Tibial nerve (tissue), 4 donors: ENCODE results near the gene FGFR4. TPM values are rescaled to one million over a fixed set of nuclear protein-coding genes. Genes with fewer than 3 reads are reported as not detected.

Source experiments
- DNase-seq, 2 donors: peaks; one replicate each; pipeline ENCODE4 v3.0.0-alpha.2; 2019; ENCODE audit warnings: low spot score in 2 of 2
- H3K27ac ChIP-seq, 4 donors: fragments of 200-600 bp; sonication (generic) in 3 of 4; one replicate each; pipeline ENCODE4 v1.5.1; 2017 to 2019; ENCODE audit warnings: mild to moderate bottlenecking in 1 of 4
- H3K27me3 ChIP-seq, 2 donors: fragments of 200-600 bp; sonication (generic) in 1 of 2; one replicate each; pipeline versions ENCODE4 v1.5.1 to v1.6.0; 2017 to 2019
- H3K36me3 ChIP-seq, 3 donors: fragments of 200-600 bp; sonication (generic); one replicate each; pipeline ENCODE4 v1.5.1; 2018 to 2019
- H3K4me1 ChIP-seq, 4 donors: fragments of 200-600 bp; sonication (generic) in 3 of 4; one replicate each; pipeline ENCODE4 v1.5.1; 2017 to 2019
- H3K4me3 ChIP-seq, 4 donors: fragments of 200-600 bp; sonication (generic) in 3 of 4; one replicate each; pipeline ENCODE4 v1.5.1; 2017 to 2019; ENCODE audit warnings: mild to moderate bottlenecking in 1 of 4, moderate library complexity in 1 of 4
- H3K9me3 ChIP-seq, 4 donors: fragments of 200-600 bp; sonication (generic) in 3 of 4; one replicate each; pipeline ENCODE4 v1.5.1; 2017 to 2019
- CTCF ChIP-seq, 5 experiments: fragments of 200-600 bp in 3 of 5; fragments of 450-650 bp in 2 of 5; sonication (generic) in 3 of 5; IDR thresholded peaks; one replicate each; pipeline ENCODE4 v1.5.1; 2016 to 2019; ENCODE audit warnings: antibody characterized with exemption in 5 of 5, mild to moderate bottlenecking in 3 of 5, moderate library complexity in 2 of 5
- EP300 ChIP-seq, 2 donors: sonication (generic); formaldehyde crosslinking; IDR thresholded peaks; one replicate each; pipeline ENCODE4 v1.6.1; 2017; ENCODE audit warnings: antibody characterized with exemption in 2 of 2, mild to moderate bottlenecking in 1 of 2
- POLR2A ChIP-seq, 2 donors: fragments of 450-650 bp; IDR thresholded peaks; one replicate each; pipeline ENCODE4 v1.6.1; 2017; ENCODE audit warnings: antibody characterized with exemption in 2 of 2, mild to moderate bottlenecking in 2 of 2, moderate library complexity in 2 of 2
- WGBS, 2 donors: methylation state at CpG; one replicate each; pipeline ENCODE4 v1.1.5; 2018; 5-methylcytosine and 5-hydroxymethylcytosine counted together
- total RNA-seq, 4 donors: library from RNA; depleted of rRNA; stranded (reverse); fragments of >200 nt; gene quantifications; one replicate each; pipeline ENCODE4 v1.1.0, GENCODE V29; 2016

FGFR4 gene
- total RNA-seq, 4 donors from 2014 or later = 3.3 to 60.8 (median 12.1) TPM

- peak overlapping the region; percentile 88 to 99 (median 94) for H3K27ac ChIP-seq
- DNase-seq = no peak
- peak overlapping the region; percentile 65 to 88 (median 69) for H3K4me3 ChIP-seq
- no peak for TF ChIP-seq EP300 (IDR thresholded peaks at IDR 0.05)
- TF ChIP-seq CTCF (IDR thresholded peaks at IDR 0.05) = peak in 3 of 5 experiments; percentile 15 to 36 (median 24)
- H3K4me1 ChIP-seq = peaks cover 8 to 46% (median 35%) of the 10 kb centered on the region in 4 donors
- no peaks in the 10 kb centered on the region for H3K27me3 ChIP-seq
- H3K9me3 ChIP-seq = no peaks in the 10 kb centered on the region
- 13 to 25% methylated on average over 25 to 45 of the region's 100 CpGs for WGBS, 2 donors
- peaks cover 0 to 15% (median 0%) of the 10 kb centered on the region in 3 donors for H3K36me3 ChIP-seq
These were observed 45.7 kb downstream of the FGFR4 start for GRCh38 chr5:177132136-177133095.

GRCh38 chr5:177133096-177133852, 46.6 kb downstream of the FGFR4 start, which contains the start of gene NSD1:
TSS of gene NSD1 (plus strand) at chr5:177133773. CDS start at chr5:177135104, 1,331 bp downstream.
- H3K36me3 ChIP-seq = peaks cover 0 to 22% (median 4%) of the 10 kb centered on the region in 3 donors
- H3K4me3 ChIP-seq = peak within 1 kb of the TSS; percentile 65 to 88 (median 69)
- peaks cover 8 to 54% (median 40%) of the 10 kb centered on the region in 4 donors for H3K4me1 ChIP-seq
- H3K27ac ChIP-seq = peak within 1 kb of the TSS; percentile 88 to 99 (median 94)
- DNase-seq = peak; percentile 83 to 86
- TF ChIP-seq CTCF (IDR thresholded peaks at IDR 0.05) = peak in 1 of 5 experiments; percentile 28
- TF ChIP-seq POLR2A (IDR thresholded peaks at IDR 0.05) = peak; percentile 76 to 77
- TF ChIP-seq EP300 (IDR thresholded peaks at IDR 0.05) = peak in 1 of 2 donors; percentile 72
- H3K27me3 ChIP-seq = no peaks in the 10 kb centered on the region
- no peaks in the 10 kb centered on the region for H3K9me3 ChIP-seq
- 1 to 4% methylated on average over 5 to 55 of the region's 93 CpGs for WGBS, 2 donors

- Histone ChIP-seq H3K27ac (peak overlapping the region; percentile 88 to 97 (median 92)), H3K9me3 (no peaks in the 10 kb centered on the region), H3K4me1 (peaks cover 8 to 51% (median 40%) of the 10 kb centered on the region in 4 donors), H3K4me3 (peak overlapping the region; percentile 65 to 88 (median 69)), H3K27me3 (no peaks in the 10 kb centered on the region), H3K36me3 (peaks cover 0 to 29% (median 4%) of the 10 kb centered on the region in 3 donors)
- DNase-seq = no peak
- no peak for TF ChIP-seq EP300 (IDR thresholded peaks at IDR 0.05)
- no peak for TF ChIP-seq POLR2A (IDR thresholded peaks at IDR 0.05)
- no peak for TF ChIP-seq CTCF (IDR thresholded peaks at IDR 0.05)
- 0 to 1% methylated on average over 9 to 35 of the region's 83 CpGs for WGBS, 2 donors
These were observed 47.4 kb downstream of the FGFR4 start for GRCh38 chr5:177133853-177134696.

GRCh38 chr5:177134697-177135225, 48.0 kb downstream of the FGFR4 start:
- peaks cover 0 to 29% (median 4%) of the 10 kb centered on the region in 3 donors for H3K36me3 ChIP-seq
- H3K27me3 ChIP-seq = no peaks in the 10 kb centered on the region
- H3K9me3 ChIP-seq = no peaks in the 10 kb centered on the region
- TF ChIP-seq POLR2A (IDR thresholded peaks at IDR 0.05) = no peak
- no peak for TF ChIP-seq CTCF (IDR thresholded peaks at IDR 0.05)
- no peak for TF ChIP-seq EP300 (IDR thresholded peaks at IDR 0.05)
- H3K4me1 ChIP-seq = peaks cover 8 to 56% (median 40%) of the 10 kb centered on the region in 4 donors
- WGBS, 2 donors = 13 to 14% methylated on average over 13 of the region's 13 CpGs
- no peak for DNase-seq
- peak overlapping the region; percentile 88 to 97 (median 92) for H3K27ac ChIP-seq
- peak overlapping the region; percentile 65 to 88 (median 69) for H3K4me3 ChIP-seq
